Sciatic nerve (tissue), 2 donors: ENCODE results near the gene PER1. TPM values are rescaled to one million over a fixed set of nuclear protein-coding genes. Genes with fewer than 3 reads are reported as not detected.

Experiments used
- ATAC-seq: fragments of 200-7000 bp; cut with Tn5 transposase; one replicate; pipeline ENCODE4 v1.9.1; 2020; ENCODE audit warnings: mild to moderate bottlenecking, moderate library complexity
- DNase-seq: peaks from one replicate; pipeline ENCODE4 v3.0.0-alpha.2; 2020; ENCODE audit warnings: low spot score
- intact Hi-C: fragments of 100-400 bp; cut with DNase I; formaldehyde crosslinking; loops from one replicate; pipeline ENCODE4 v1.14.2; 2022
- total RNA-seq: library from RNA; stranded (reverse); fragmentation: NEBNext Ultra II Directional; extraction: Animal tissue kit (Norgen Biotek cat#: 25700); gene quantifications from one replicate; pipeline ENCODE4 v1.2.1, GENCODE V29; 2021
- donor health status: DM: no; HTN: no; CAD: no.
- donor health status: DM: no; HTN: no; CAD: no.

Gene PER1
- total RNA-seq: 182 TPM

- peak; percentile 52 for ATAC-seq
- peak; percentile 98 for DNase-seq
- intact Hi-C loops: no loop called here
Measured at GRCh38 chr17:8152112-8152775, at the start of gene PER1. Gene PER1 (minus strand): TSS chr17:8152404. CDS start chr17:8150706, 1,698 bp downstream.

DNA sequence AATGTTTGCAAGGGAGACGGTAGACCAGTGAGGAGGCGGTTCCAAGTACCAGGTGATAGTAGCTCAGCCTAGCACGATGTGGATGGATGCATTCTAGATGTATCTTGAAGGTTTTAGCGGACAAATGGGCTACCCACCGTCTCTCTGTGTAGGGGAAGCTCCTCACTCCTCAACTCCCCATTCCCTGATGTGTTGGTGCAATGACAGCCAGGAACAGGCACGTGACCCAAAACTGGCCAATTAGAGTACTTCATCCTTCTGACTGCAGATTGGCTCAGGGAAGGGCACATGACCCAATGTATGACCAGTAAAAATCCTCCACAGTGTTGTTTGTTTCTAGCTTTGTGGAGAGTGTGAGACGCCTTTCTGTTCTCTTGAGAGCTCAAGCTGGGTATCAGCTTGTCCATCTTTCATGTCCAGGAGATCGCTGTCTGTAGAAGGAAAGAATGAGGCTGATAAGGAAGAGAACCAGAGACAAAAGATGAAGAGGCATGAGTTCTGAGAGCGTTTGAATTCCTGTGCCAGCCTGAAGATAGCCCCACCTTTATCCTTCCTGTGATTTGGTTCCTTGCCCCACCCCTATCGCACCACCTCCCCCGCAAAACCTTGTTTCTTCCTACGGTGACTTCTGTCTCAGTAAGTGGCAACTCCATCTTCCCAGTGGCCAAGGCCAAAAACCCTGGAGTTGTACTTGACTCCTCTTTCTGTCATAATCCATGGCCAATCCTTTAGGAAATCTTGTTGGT is 40.0 kb upstream of the PER1 start:
- ATAC-seq: peak; percentile 79
- intact Hi-C loops: no loop called here

DNA sequence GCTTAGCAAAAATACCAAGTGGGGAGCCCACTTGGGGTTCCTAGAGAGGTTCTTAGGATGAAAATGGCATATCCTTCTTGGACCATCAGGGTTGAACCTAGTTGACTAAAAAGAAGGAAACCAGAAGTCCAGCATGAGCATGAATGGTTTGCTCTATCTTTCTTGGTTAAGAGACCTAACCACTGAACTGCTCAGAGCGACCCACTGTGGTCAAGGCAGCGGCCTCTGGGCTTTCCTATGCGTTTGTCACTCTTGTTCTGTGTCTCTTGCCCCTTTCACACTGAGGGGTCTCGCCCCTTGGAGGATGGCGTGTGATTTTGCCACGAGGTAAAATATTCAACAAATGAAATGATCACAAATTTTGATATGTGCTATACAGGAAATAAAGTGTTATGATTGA is 38.3 kb upstream of the PER1 start:
- ATAC-seq (no peak), DNase-seq (no peak)
- intact Hi-C loops: no loop called here

More for the DNA sequence above, 40.0 kb upstream of the PER1 start:
- peak; percentile 89 for DNase-seq

DNA sequence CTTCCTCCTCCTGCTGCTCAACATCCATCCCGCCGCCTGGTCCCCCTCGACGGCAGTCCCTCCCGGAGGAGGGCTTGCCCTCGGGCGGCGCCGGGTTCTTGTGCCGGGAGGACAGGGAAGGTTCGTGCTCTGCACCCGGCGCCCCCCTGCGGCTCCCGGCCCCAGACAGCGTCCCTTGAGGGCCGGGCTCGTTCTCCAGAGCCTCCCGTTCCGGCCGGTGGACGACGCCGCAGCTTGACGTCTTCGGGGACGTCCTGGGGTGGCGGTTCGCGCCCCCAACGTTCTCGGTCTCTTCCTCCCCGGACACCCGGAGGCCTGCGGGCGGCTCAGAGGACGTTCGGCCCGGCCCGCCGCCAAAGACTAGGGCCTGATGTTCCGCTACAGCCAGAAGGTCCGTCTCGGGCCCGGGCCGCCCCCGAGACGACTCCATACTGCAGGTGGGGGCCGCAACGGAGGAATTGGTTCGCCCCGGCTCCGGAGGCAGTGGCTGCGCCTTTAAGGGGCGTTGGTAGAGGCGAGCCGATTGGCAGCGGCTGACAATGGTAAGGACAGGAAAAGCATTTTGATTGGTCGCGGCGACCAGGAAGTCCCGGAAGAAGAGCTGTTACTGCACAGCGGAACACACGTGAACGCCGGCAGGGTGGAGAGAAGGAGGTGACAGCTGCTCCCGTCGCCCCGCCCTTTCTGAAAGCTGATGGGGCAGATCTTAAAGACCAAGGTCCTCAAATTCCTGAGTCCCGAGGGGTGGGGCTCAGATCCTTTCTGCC is 37.7 kb upstream of the PER1 start, which contains the start of gene BORCS6:
TSS of gene BORCS6 (minus strand) at position 470 of the 767 bp plus-strand sequence. CDS start at position 430, 40 bp downstream.
- ATAC-seq (peak; percentile 76), DNase-seq (peak; percentile 98)
- intact Hi-C loops: no loop called here

- no peak for ATAC-seq
- intact Hi-C loops: no loop called here
- no peak for DNase-seq
Measured at GRCh38 chr17:8189041-8189710, 37.0 kb upstream of the PER1 start.

DNA sequence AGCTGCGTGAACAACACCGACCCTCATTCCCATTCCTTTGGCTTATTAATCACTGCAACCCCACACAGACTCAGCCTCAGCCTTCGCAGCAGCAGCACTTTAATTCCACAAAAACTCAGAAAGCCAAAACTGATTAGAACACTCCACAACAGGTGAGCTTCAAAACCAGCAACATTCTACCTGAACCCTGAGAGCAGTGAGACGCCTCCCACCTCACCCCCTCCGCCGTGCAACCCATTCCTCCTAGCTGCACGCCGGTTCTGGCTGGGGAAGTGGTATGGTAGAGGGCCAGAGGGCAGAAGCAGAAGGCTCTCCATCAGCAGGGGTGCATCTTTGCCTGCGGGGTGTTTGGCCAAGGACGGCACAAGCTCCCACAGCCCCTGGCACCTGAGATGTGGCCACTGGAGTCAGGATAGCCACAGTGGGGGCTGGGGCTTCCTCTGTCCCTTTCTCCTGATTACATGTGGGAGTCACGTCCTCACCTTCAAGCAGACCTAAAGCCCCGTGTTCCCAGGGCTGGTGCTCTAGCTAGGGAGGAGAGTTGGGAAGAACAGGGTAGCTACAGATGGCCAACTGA is 36.1 kb upstream of the PER1 start:
- DNase-seq: no peak
- intact Hi-C loops: no loop called here

GRCh38 chr17:8187517-8188262 is 35.5 kb upstream of the PER1 start:
- ATAC-seq (peak; percentile 65), DNase-seq (peak; percentile 96)
- intact Hi-C loops: loop anchor here (2.0 kb wide), 1 partner anchor 49 kb away; no protein-coding TSS in a partner anchor

More for the DNA sequence above, 36.1 kb upstream of the PER1 start:
- ATAC-seq: no peak

- intact Hi-C loops: loop anchor here (2.0 kb wide), 1 partner anchor 48 kb away; no protein-coding TSS in a partner anchor
- ATAC-seq: peak; percentile 87
- peak; percentile 96 for DNase-seq
Measured at GRCh38 chr17:8186787-8187516, 34.7 kb upstream of the PER1 start.

DNA sequence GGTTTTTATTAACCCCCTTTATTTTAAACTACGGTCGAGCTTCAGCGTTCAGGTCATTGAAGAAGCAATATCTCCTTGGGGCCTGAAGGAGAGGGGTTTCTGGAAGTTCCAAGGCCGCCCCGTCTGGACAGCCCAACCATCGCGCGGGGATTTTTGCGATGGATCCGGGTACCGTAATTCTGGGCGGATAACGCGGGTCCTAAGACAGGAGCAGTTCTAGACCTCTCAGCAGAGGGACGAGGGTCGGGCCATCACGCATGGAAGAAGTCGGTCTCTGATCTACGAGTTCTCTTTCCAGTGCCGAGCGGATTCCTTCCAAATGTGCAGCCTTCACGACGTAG is 34.2 kb upstream of the PER1 start:
- intact Hi-C loops: loop anchor here (2.0 kb wide), 1 partner anchor 48 kb away; no protein-coding TSS in a partner anchor
- no peak for ATAC-seq
- DNase-seq: no peak

DNA sequence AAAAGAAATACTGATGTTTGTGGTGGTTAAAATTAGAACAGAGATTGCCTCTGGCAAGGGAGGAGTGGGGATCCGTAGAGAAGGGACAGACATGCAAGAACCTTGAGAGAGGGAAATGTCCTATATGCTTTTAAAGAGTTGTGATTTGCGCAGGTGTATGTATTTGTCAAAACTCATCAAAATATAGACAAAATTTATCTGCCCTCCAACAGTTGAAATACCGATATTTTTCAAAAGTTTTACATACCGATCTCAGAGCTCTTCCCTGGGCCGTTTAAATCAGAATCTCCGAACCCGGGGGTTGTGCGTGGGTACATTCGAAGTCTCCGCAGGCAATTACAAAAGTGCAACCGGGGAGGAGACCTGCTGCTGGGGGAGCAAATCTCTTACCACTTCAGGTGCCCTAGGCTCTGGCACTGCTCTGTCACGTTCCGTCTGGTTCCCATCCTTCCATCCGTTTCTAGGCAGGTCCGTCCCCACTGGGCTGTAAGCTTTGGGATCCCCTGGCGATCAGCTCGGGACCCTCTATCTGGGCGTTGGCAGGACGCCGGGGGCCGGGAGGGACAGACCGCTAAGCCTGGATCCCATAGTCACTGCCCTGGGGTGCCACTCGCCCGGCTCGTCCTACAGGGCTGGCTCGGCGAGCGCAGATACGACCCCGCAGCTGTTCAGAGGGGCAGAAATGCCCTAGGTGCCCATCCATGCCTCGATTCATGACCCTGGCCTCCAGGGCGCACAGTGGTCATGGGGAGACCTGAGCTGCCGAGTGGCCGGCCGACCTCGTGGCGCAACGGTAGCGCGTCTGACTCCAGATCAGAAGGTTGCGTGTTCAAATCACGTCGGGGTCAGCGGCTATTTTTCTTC is 33.6 kb upstream of the PER1 start:
- DNase-seq (peak; percentile 97), ATAC-seq (peak; percentile 71)
- intact Hi-C loops: loop anchor here (2.0 kb wide), 1 partner anchor 47 kb away; no protein-coding TSS in a partner anchor

- intact Hi-C loops: no loop called here
- ATAC-seq (no peak), DNase-seq (no peak)
Measured at GRCh38 chr17:8176998-8177731, 25.0 kb upstream of the PER1 start.

DNA sequence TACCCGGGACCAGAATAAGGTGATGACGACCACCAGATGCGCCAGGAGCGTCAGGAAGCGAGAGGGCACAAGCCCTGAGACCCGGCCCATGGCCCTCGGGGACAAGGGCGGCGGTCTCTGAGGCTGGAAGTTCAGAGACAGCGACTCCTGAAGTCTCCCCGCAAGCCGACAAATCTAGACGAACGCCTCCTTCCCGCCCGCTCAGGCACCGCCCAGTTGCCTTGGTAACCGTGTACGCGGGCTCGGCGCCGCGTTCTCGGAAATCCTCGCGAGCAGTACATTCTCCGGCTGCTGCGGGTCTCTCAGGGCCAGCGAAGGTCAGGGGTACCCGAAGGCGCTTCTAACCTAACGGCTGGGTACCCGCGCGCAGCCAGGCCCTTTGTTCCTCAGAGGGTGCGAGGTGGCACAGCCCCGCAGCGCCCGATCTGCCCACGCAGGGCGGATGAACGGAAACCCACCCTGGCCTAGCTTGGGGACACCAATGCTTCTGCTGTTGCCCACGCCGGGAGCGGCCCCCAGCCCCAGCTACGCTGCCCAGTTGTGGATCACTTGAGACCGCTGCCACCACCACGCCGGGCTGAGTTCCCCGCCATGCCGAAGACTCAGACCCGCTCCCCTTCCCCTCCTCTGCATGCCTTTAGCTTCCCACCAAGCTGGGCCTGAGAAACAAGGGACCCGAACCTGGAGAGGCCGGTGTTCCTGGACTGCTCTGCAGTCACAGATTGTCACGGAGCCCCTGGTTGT is 24.2 kb upstream of the PER1 start, which contains the start of gene TMEM107:
TSS of gene TMEM107 (minus strand) at position 184 of the 744 bp plus-strand sequence. CDS start at position 90, 94 bp downstream.
- ATAC-seq (peak; percentile 88), DNase-seq (peak; percentile 94)
- intact Hi-C loops: no loop called here

DNA sequence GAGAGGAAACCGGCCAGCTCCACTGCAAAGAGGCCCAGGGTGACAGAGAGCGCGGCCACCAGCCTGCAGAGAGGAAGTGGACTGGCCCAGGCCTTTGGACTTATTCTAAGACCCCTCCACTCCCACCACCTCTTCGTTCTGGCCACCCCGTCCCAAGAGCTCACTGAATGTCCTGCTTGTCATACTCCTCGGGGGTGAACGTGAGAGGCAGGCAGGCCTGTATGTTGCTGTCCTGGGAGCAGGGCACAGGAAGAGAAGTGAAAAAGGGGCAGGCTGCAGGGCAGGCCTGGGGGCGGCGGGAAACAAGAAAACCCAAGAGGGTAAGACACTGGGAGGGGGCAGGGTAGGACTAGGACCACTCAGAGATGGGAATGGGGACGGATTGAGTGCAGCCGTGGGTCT is 23.6 kb upstream of the PER1 start:
- ATAC-seq (peak; percentile 29), DNase-seq (no peak)
- intact Hi-C loops: no loop called here

GRCh38 chr17:8173871-8174322 is 21.7 kb upstream of the PER1 start:
- ATAC-seq (no peak), DNase-seq (no peak)
- intact Hi-C loops: loop anchor here (5.0 kb wide), 1 partner anchor 332 kb away; no protein-coding TSS in a partner anchor
